ENCODE data around the gene MUC6. TPM values are rescaled to one million over a fixed set of nuclear protein-coding genes. Genes with fewer than 3 reads are reported as not detected.
A peak's percentile ranks its signal among the peaks of the same experiment; 100 is the strongest.

The MUC6 gene
- total RNA-seq, 1 donor from 2014 or later: not detected

- DNase-seq: no peak
- H3K36me3 ChIP-seq: peaks cover 56% of the 10 kb centered on the region
- no peaks in the 10 kb centered on the region for H3K27me3 ChIP-seq
- peak; percentile 36 for ATAC-seq
- H3K4me3 ChIP-seq: no peak overlapping the region
- intact Hi-C loops (cut with DNase I): no loop called here
- H3K27ac ChIP-seq: no peak overlapping the region
- H3K4me1 ChIP-seq: no peaks in the 10 kb centered on the region
- no peaks in the 10 kb centered on the region for H3K9me3 ChIP-seq
- TF ChIP-seq CTCF (IDR thresholded peaks at IDR 0.05): no peak
Observed at GRCh38 chr11:995044-995751, 41.3 kb downstream of the MUC6 start.

- Histone ChIP-seq H3K27ac (no peak overlapping the region), H3K4me1 (no peaks in the 10 kb centered on the region), H3K4me3 (no peak overlapping the region), H3K36me3 (peaks cover 59% of the 10 kb centered on the region), H3K27me3 (no peaks in the 10 kb centered on the region), H3K9me3 (no peaks in the 10 kb centered on the region)
- ATAC-seq (no peak), DNase-seq (no peak)
- intact Hi-C loops (cut with DNase I): no loop called here
- TF ChIP-seq CTCF (IDR thresholded peaks at IDR 0.05): no peak
Observed at GRCh38 chr11:993632-994167, 42.8 kb downstream of the MUC6 start.

- no peak for ATAC-seq
- DNase-seq: no peak
- Histone ChIP-seq H3K27ac (no peak overlapping the region), H3K36me3 (peaks cover 67% of the 10 kb centered on the region), H3K4me3 (no peak overlapping the region), H3K4me1 (no peaks in the 10 kb centered on the region), H3K9me3 (no peaks in the 10 kb centered on the region), H3K27me3 (no peaks in the 10 kb centered on the region)
- no peak for TF ChIP-seq CTCF (IDR thresholded peaks at IDR 0.05)
- intact Hi-C loops (cut with DNase I): no loop called here
Observed at GRCh38 chr11:992577-992976, 43.9 kb downstream of the MUC6 start.

- Histone ChIP-seq H3K4me3 (no peak overlapping the region), H3K9me3 (no peaks in the 10 kb centered on the region), H3K27me3 (no peaks in the 10 kb centered on the region), H3K36me3 (peaks cover 67% of the 10 kb centered on the region), H3K4me1 (no peaks in the 10 kb centered on the region), H3K27ac (no peak overlapping the region)
- intact Hi-C loops (cut with DNase I): no loop called here
- no peak for ATAC-seq
- DNase-seq: no peak
- TF ChIP-seq CTCF (IDR thresholded peaks at IDR 0.05): no peak
Observed at GRCh38 chr11:991711-992307, 44.7 kb downstream of the MUC6 start.

GRCh38 chr11:991034-991433 lies 45.5 kb downstream of the MUC6 start:
- Histone ChIP-seq H3K4me1 (peaks cover 4% of the 10 kb centered on the region), H3K36me3 (peaks cover 67% of the 10 kb centered on the region), H3K27ac (no peak overlapping the region), H3K9me3 (no peaks in the 10 kb centered on the region), H3K4me3 (no peak overlapping the region), H3K27me3 (no peaks in the 10 kb centered on the region)
- no peak for DNase-seq
- intact Hi-C loops (cut with DNase I): no loop called here
- TF ChIP-seq CTCF (IDR thresholded peaks at IDR 0.05): no peak
- ATAC-seq: no peak
